Psoas muscle (tissue), 8 donors: ENCODE measurements around the gene ZCRB1. TPM values are rescaled to one million over a fixed set of nuclear protein-coding genes. Genes with fewer than 3 reads are reported as not detected.

Experiments used
- ATAC-seq, 4 donors: fragments of 200-7000 bp; cut with Tn5 transposase; one replicate each; pipeline ENCODE4 v1.9.1; 2020; ENCODE audit warnings: moderate library complexity in 3 of 4, mild to moderate bottlenecking in 2 of 4
- DNase-seq, 2 donors: peaks; one replicate each; pipeline ENCODE4 v3.0.0-alpha.2; 2020
- H3K27ac ChIP-seq: fragments of 200-600 bp; one replicate; pipeline ENCODE4 v1.8.0; 2022
- H3K27me3 ChIP-seq, 3 donors: fragments of 200-600 bp in 1 of 3; one replicate each; pipeline versions ENCODE4 v1.6.1 to v1.8.0; 2013 to 2022; ENCODE audit warnings: low read length in 2 of 3, mild to moderate bottlenecking in 2 of 3, moderate library complexity in 1 of 3; ENCODE audit not compliant: insufficient read depth in 3 of 3
- H3K36me3 ChIP-seq, 2 donors: fragments of 200-600 bp in 1 of 2; one replicate each; pipeline versions ENCODE4 v1.6.1 to v1.8.0; 2013 to 2022; ENCODE audit warnings: low read depth in 1 of 2, mild to moderate bottlenecking in 1 of 2, moderate library complexity in 1 of 2; ENCODE audit not compliant: insufficient read depth in 1 of 2
- H3K4me1 ChIP-seq: fragments of 200-600 bp; one replicate; pipeline ENCODE4 v1.8.0; 2022
- H3K4me3 ChIP-seq: fragments of 200-600 bp; one replicate; pipeline ENCODE4 v1.8.0; 2022; ENCODE audit warnings: mild to moderate bottlenecking
- H3K9me3 ChIP-seq: fragments of 200-600 bp; one replicate; pipeline ENCODE4 v1.8.0; 2022
- WGBS, 3 donors: extraction: QIAGEN DNeasy Blood & Tissue Kit; methylation state at CpG; one replicate each; pipeline versions ENCODE4 v1.1.6 to v1.1.7; 2013; 5-methylcytosine and 5-hydroxymethylcytosine counted together
- intact Hi-C, 2 donors: fragments of 100-400 bp; cut with DNase I; formaldehyde crosslinking; loops; one replicate each; pipeline versions ENCODE4 v1.11.0 to v1.14.2; 2022
- polyA plus RNA-seq, 3 donors: library from polyadenylated mRNA; stranded (reverse); fragments of 200-250 nt; gene quantifications; one replicate each; pipeline ENCODE4 v1.2.3, GENCODE V29; 2013
- total RNA-seq, 4 donors: library from RNA; stranded (reverse); fragmentation: NEBNext Ultra II Directional in 2 of 4; extraction: Animal tissue kit (Norgen Biotek cat#: 25700) in 2 of 4; gene quantifications; one replicate each; pipeline versions ENCODE4 v1.2.1 to v1.2.4, GENCODE V29; 2021 to 2023
- TF ChIP-seq, protein P1 (sequence below): fragments of 200-600 bp; IDR thresholded peaks from one replicate; pipeline ENCODE4 v1.8.0; 2022; ENCODE audit warnings: antibody characterized with exemption
- donor health status: healthy with polysubstance abuse.
- donor health status: DM: no; HTN: no; CAD: no; lungs with moderate emphysema.
- donor health status: Bipolar disorder and iron deficiency.
- donor health status: healthy.
- donor health status: DM: yes; HTN: yes; CAD: no.
- donor health status: DM: no; HTN: no; CAD: no.
- donor health status: DM: no; HTN: no; CAD: no.
- donor health status: DM: yes; HTN: yes; CAD: no.

The ZCRB1 gene
- total and polyA plus RNA-seq, 7 donors = 22.1 to 66.4 (median 56.8) TPM

DNA sequence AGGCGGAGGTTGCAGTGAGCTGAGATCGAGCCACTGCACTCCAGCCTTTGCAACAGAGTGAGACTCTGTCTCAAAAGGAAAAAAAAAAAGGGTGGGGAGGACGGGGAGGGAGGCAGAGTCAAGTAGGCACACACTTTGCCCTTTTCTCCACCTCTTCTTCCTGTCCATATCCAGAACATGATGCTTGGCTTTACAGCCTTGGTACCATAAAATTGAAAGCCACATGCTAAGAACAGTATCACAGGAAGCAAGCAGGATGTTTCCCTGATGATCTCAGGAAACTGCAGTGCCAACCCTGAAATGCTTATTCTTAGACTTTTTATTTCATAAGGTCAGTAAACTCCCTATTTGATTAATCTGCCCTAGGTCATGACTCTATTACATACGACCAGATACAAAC is 55.3 kb downstream of the ZCRB1 start:
- intact Hi-C loops = no loop called here
- H3K9me3 ChIP-seq = no peaks in the 10 kb centered on the region
- no peak overlapping the region for H3K4me3 ChIP-seq
- ATAC-seq (no peak), DNase-seq (no peak)
- no peaks in the 10 kb centered on the region for H3K36me3 ChIP-seq
- H3K4me1 ChIP-seq = no peaks in the 10 kb centered on the region
- 63 to 70% (median 64%) methylated on average over 4 of the region's 4 CpGs for WGBS, 3 donors
- H3K27ac ChIP-seq = no peak overlapping the region
- TF ChIP-seq, protein P1, sequence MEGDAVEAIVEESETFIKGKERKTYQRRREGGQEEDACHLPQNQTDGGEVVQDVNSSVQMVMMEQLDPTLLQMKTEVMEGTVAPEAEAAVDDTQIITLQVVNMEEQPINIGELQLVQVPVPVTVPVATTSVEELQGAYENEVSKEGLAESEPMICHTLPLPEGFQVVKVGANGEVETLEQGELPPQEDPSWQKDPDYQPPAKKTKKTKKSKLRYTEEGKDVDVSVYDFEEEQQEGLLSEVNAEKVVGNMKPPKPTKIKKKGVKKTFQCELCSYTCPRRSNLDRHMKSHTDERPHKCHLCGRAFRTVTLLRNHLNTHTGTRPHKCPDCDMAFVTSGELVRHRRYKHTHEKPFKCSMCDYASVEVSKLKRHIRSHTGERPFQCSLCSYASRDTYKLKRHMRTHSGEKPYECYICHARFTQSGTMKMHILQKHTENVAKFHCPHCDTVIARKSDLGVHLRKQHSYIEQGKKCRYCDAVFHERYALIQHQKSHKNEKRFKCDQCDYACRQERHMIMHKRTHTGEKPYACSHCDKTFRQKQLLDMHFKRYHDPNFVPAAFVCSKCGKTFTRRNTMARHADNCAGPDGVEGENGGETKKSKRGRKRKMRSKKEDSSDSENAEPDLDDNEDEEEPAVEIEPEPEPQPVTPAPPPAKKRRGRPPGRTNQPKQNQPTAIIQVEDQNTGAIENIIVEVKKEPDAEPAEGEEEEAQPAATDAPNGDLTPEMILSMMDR = no peak
- H3K27me3 ChIP-seq = no peaks in the 10 kb centered on the region

GRCh38 chr12:42267413-42268190 is 58.3 kb downstream of the ZCRB1 start:
- TF ChIP-seq, protein P1 = no peak
- H3K27me3 ChIP-seq = no peaks in the 10 kb centered on the region
- intact Hi-C loops = no loop called here

DNA sequence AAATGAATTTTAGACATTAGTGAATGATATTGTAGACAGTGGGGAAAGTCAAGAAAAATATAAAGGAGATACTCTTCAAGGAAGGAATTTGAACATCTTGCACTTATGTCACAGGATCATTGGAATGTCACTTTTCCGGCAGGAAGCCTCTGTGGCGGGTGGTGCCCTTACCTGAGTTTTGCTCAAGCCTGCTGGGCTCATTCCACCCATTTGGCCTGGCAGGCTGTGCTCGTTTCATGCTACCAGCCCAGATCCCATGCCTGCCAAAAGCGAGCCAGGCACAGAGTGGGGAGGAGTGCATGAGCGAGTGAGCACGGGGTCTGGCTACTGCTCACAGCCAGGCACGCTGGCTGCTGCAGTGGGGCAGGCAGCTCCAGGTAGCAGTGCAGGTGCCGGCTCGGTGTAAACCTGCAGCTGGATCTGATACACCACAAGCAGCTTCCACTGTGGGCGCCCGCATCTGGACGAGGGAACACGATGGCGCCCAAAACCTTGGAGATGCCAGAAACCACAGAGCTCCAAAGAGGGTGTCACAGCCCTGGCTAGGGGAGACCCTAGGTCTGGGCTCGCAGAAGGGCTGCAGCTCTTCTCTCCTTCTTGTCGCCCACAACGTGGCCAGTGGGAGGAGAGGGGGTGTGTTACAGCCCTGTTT is 59.2 kb downstream of the ZCRB1 start:
- no peaks in the 10 kb centered on the region for H3K27me3 ChIP-seq
- ATAC-seq (no peak), DNase-seq (no peak)
- intact Hi-C loops = no loop called here
- no peaks in the 10 kb centered on the region for H3K36me3 ChIP-seq
- no peak overlapping the region for H3K4me3 ChIP-seq
- H3K9me3 ChIP-seq = no peaks in the 10 kb centered on the region
- no peak overlapping the region for H3K27ac ChIP-seq
- H3K4me1 ChIP-seq = no peaks in the 10 kb centered on the region
- 92 to 93% (median 93%) methylated on average over 17 of the region's 17 CpGs for WGBS, 3 donors
- TF ChIP-seq, protein P1 = no peak

More at GRCh38 chr12:42267413-42268190, 58.3 kb downstream of the ZCRB1 start:
- Histone ChIP-seq H3K4me1 (no peaks in the 10 kb centered on the region), H3K4me3 (no peak overlapping the region), H3K9me3 (no peaks in the 10 kb centered on the region), H3K36me3 (no peaks in the 10 kb centered on the region), H3K27ac (no peak overlapping the region)
- DNase-seq (no peak), ATAC-seq (no peak)
- WGBS, 3 donors = 49 to 59% (median 57%) methylated on average over 15 of the region's 15 CpGs

DNA sequence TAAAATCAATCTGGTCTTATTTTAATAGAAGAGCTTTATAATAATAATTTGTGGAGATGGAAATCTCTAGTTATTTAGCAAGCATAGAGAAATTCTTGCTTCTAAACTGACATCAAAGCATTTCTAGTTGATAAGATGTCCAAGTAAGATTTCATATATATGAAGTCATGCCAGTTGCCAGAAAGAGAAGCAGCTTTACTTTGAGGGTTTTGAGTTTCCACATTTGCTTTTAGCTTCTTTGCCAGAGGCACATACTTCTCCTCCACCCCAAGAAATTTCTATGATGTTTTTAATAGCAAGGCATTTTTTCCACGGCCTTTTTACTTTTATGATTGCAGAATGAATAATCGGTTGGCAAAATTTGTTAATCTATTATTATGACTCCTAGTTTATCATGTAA is 63.6 kb downstream of the ZCRB1 start:
- intact Hi-C loops = no loop called here
- WGBS, 3 donors = 54 to 68% (median 64%) methylated on average over 2 of the region's 2 CpGs

More for the DNA sequence above, 63.6 kb downstream of the ZCRB1 start:
- DNase-seq (no peak), ATAC-seq (no peak)
- TF ChIP-seq, protein P1 = no peak
- Histone ChIP-seq H3K4me3 (no peak overlapping the region), H3K9me3 (no peaks in the 10 kb centered on the region), H3K27ac (no peak overlapping the region), H3K4me1 (no peaks in the 10 kb centered on the region), H3K27me3 (no peaks in the 10 kb centered on the region), H3K36me3 (no peaks in the 10 kb centered on the region)

Other genes with a start within 250 kb of the ZCRB1 start
- gene GXYLT1, start 181.2 kb downstream of the ZCRB1 start, total RNA-seq = 1 to 10 TPM; 4.3 to 6.3 (median 5.1) TPM
- 1 to 10 TPM; 1.3 to 2.9 (median 2.7) TPM for gene GXYLT1, start 181.2 kb downstream of the ZCRB1 start, polyA plus RNA-seq
- gene YAF2, start 87.8 kb downstream of the ZCRB1 start, total RNA-seq = 10 to 100 TPM; 50.9 to 99.2 (median 65.8) TPM
- 10 to 100 TPM; 12.2 to 45.0 (median 19.2) TPM for gene YAF2, start 87.8 kb downstream of the ZCRB1 start, polyA plus RNA-seq
- 10 to 100 TPM; 27.0 to 43.8 (median 30.2) TPM for gene PPHLN1, start 73 bp upstream of the ZCRB1 start, total RNA-seq
- gene PPHLN1, start 73 bp upstream of the ZCRB1 start, polyA plus RNA-seq = 10 to 100 TPM; 25.7 to 52.9 (median 26.4) TPM